ENCODE data around the gene ING3. TPM values are rescaled to one million over a fixed set of nuclear protein-coding genes. Genes with fewer than 3 reads are reported as not detected.

The ING3 gene
- total RNA-seq, 1 experiment from 2014 or later, result 12.6 TPM

DNA sequence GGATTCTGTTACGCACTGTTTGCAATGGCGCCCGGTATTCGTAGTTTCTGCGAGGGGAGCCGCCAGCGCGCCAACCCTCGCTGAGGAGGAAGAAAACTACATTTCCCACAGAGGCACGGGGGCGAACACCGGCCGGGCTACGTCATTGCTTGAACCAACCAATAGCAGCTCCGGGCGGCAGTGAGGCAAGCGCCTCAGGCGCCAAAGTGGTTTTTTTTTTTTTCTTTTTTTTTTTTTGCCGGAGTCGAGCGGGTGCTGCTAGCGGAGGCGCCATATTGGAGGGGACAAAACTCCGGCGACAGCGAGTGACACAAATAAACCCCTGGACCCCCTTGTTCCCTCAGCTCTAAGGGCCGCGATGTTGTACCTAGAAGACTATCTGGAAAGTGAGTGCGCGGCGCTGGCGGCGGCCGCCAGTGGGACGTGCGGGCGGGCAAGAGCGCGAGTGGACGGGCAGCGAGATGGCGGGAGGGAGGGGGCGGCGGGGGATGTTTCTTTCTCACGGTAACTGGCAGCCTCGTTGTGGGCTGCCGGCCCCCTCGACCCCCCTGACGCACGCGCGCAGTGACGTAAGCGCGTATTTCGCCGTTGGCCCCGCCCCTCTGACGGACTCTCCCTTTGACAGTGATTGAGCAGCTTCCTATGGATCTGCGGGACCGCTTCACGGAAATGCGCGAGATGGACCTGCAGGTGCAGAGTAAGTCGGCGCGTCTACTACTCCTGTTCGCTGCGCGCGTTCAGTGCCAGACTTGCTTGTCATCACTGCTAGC is at the start of gene ING3 (continued):
- TF ChIP-seq, protein P1, sequence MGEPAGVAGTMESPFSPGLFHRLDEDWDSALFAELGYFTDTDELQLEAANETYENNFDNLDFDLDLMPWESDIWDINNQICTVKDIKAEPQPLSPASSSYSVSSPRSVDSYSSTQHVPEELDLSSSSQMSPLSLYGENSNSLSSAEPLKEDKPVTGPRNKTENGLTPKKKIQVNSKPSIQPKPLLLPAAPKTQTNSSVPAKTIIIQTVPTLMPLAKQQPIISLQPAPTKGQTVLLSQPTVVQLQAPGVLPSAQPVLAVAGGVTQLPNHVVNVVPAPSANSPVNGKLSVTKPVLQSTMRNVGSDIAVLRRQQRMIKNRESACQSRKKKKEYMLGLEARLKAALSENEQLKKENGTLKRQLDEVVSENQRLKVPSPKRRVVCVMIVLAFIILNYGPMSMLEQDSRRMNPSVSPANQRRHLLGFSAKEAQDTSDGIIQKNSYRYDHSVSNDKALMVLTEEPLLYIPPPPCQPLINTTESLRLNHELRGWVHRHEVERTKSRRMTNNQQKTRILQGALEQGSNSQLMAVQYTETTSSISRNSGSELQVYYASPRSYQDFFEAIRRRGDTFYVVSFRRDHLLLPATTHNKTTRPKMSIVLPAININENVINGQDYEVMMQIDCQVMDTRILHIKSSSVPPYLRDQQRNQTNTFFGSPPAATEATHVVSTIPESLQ (CRISPR knock-in tag; IDR thresholded peaks at IDR 0.05), result no peak
- TF ChIP-seq, protein P2, sequence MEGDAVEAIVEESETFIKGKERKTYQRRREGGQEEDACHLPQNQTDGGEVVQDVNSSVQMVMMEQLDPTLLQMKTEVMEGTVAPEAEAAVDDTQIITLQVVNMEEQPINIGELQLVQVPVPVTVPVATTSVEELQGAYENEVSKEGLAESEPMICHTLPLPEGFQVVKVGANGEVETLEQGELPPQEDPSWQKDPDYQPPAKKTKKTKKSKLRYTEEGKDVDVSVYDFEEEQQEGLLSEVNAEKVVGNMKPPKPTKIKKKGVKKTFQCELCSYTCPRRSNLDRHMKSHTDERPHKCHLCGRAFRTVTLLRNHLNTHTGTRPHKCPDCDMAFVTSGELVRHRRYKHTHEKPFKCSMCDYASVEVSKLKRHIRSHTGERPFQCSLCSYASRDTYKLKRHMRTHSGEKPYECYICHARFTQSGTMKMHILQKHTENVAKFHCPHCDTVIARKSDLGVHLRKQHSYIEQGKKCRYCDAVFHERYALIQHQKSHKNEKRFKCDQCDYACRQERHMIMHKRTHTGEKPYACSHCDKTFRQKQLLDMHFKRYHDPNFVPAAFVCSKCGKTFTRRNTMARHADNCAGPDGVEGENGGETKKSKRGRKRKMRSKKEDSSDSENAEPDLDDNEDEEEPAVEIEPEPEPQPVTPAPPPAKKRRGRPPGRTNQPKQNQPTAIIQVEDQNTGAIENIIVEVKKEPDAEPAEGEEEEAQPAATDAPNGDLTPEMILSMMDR (IDR thresholded peaks at IDR 0.05), result no peak
- TF ChIP-seq, protein P3, sequence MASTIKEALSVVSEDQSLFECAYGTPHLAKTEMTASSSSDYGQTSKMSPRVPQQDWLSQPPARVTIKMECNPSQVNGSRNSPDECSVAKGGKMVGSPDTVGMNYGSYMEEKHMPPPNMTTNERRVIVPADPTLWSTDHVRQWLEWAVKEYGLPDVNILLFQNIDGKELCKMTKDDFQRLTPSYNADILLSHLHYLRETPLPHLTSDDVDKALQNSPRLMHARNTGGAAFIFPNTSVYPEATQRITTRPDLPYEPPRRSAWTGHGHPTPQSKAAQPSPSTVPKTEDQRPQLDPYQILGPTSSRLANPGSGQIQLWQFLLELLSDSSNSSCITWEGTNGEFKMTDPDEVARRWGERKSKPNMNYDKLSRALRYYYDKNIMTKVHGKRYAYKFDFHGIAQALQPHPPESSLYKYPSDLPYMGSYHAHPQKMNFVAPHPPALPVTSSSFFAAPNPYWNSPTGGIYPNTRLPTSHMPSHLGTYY (CRISPR knock-in tag; IDR thresholded peaks at IDR 0.05), result no peak
- TF ChIP-seq CREM (CRISPR knock-in tag; IDR thresholded peaks at IDR 0.05) (peak; percentile 67), CBFB (CRISPR knock-in tag; IDR thresholded peaks at IDR 0.05; ENCODE audit: low read depth) (no peak), TCF7 (CRISPR knock-in tag; IDR thresholded peaks at IDR 0.05; ENCODE audit: low read depth) (no peak), NFYB (CRISPR knock-in tag; conservative IDR thresholded peaks at IDR 0.05; ENCODE audit: low read depth) (peak; percentile 86), MYBL2 (CRISPR knock-in tag; IDR thresholded peaks at IDR 0.05) (peak; percentile 72; the same call in 1 of the 2 replicates), GTF2I (CRISPR knock-in tag; conservative IDR thresholded peaks at IDR 0.05) (no peak)
- TF ChIP-seq, protein P4, sequence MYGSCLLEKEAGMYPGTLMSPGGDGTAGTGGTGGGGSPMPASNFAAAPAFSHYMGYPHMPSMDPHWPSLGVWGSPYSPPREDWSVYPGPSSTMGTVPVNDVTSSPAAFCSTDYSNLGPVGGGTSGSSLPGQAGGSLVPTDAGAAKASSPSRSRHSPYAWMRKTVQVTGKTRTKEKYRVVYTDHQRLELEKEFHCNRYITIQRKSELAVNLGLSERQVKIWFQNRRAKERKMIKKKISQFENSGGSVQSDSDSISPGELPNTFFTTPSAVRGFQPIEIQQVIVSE (CRISPR knock-in tag; IDR thresholded peaks at IDR 0.05; ENCODE audit: borderline replicate concordance), result no peak

DNA sequence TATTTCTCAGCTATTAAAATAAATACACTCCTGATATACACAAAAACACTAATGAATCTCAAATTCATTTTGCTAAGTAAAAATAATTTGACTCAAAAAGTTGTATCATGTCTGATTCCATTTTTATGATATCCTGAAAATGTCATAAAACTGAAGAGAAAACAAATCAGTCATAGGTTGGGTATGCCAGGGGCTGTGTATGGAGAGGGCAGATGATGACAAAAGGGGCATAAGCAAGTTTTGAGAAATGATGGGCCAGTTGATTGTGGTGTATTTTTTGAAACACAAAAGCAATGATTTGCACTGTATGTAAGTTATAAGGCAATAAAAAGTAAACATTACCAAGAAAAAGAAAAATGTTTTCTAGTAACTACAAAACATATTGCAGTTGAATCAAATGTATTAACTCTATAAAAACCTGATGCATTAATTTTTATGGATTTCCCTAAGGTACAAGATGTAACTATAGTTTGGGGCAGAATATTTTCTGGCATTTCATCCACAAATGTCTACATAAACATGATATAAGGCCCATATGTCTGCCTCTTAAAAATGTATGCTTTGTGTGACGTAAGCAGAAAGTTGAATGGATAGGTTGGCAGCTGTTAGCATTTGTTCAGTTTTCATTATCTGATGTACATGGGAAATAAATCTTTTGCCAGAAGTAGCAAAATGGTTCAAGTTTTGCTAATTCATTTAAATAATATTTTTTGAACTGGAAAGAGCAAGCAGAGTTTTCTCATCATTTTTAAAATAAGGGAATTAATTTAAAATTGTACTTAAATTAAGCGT is 35.1 kb upstream of the ING3 start:
- Mint-ChIP-seq H3K27ac (no peak overlapping the region), H3K4me3 (no peak overlapping the region), H3K4me1 (no peaks in the 10 kb centered on the region), H3K9me3 (no peaks in the 10 kb centered on the region), H3K36me3 (no peaks in the 10 kb centered on the region), H3K27me3 (ENCODE audit: low read depth) (no peaks in the 10 kb centered on the region)
- POLR2A ChIA-PET, result no interaction called here
- DNase-seq (ENCODE audit: low spot score) (no peak), ATAC-seq (no peak)
- TF ChIP-seq ZNF232 (CRISPR knock-in tag; IDR thresholded peaks at IDR 0.05), result no peak
- CTCF ChIA-PET, result no interaction called here

DNA sequence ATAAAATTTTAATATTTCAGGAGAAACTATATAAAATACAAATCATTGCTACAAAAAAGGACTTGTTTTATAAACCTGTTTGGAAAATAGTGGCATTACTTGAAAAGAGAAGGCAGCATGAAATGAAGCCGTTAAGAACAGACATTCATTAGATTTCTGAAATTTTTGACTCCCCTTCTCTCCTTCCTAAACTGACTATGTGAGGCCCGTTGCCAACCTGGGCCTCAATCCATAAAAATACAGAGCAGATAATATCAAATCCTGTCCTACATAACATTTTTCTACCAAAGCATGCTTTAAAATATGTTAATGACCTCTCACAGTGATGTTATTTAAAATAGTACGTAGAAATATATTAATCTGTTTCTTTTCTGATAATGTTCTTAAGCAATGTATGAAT is 34.5 kb upstream of the ING3 start:
- Mint-ChIP-seq H3K4me1 (no peaks in the 10 kb centered on the region; the same call in 1 of the 2 replicates), H3K4me3 (no peak overlapping the region), H3K27ac (no peak overlapping the region), H3K36me3 (no peaks in the 10 kb centered on the region), H3K9me3 (no peaks in the 10 kb centered on the region), H3K27me3 (ENCODE audit: low read depth) (no peaks in the 10 kb centered on the region)
- CTCF ChIA-PET, result no interaction called here
- POLR2A ChIA-PET, result no interaction called here
- ATAC-seq, result no peak
- no peak for DNase-seq (ENCODE audit: low spot score)
- TF ChIP-seq CREB1 (CRISPR knock-in tag; IDR thresholded peaks at IDR 0.05), result no peak
- TF ChIP-seq, protein P5, sequence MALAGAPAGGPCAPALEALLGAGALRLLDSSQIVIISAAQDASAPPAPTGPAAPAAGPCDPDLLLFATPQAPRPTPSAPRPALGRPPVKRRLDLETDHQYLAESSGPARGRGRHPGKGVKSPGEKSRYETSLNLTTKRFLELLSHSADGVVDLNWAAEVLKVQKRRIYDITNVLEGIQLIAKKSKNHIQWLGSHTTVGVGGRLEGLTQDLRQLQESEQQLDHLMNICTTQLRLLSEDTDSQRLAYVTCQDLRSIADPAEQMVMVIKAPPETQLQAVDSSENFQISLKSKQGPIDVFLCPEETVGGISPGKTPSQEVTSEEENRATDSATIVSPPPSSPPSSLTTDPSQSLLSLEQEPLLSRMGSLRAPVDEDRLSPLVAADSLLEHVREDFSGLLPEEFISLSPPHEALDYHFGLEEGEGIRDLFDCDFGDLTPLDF (CRISPR knock-in tag; IDR thresholded peaks at IDR 0.05), result no peak
- TF ChIP-seq NR1H2 (CRISPR knock-in tag; IDR thresholded peaks at IDR 0.05), result no peak
- TF ChIP-seq, protein P1 (CRISPR knock-in tag; IDR thresholded peaks at IDR 0.05), result no peak
- no peak for TF ChIP-seq ETV6 (CRISPR knock-in tag; IDR thresholded peaks at IDR 0.05)
- TF ChIP-seq ZBTB21 (CRISPR knock-in tag; IDR thresholded peaks at IDR 0.05; ENCODE audit: borderline replicate concordance), result no peak
- no peak for TF ChIP-seq ZNF263 (CRISPR knock-in tag; IDR thresholded peaks at IDR 0.05; ENCODE audit: low read depth)
- TF ChIP-seq, protein P3 (CRISPR knock-in tag; IDR thresholded peaks at IDR 0.05), result no peak
- TF ChIP-seq TP53 (CRISPR knock-in tag; IDR thresholded peaks at IDR 0.05), result no peak
- TF ChIP-seq CBFB (CRISPR knock-in tag; IDR thresholded peaks at IDR 0.05; ENCODE audit: low read depth), result no peak
- TF ChIP-seq, protein P6, sequence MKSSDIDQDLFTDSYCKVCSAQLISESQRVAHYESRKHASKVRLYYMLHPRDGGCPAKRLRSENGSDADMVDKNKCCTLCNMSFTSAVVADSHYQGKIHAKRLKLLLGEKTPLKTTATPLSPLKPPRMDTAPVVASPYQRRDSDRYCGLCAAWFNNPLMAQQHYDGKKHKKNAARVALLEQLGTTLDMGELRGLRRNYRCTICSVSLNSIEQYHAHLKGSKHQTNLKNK (CRISPR knock-in tag; IDR thresholded peaks at IDR 0.05), result no peak
- no peak for TF ChIP-seq ZNF396 (CRISPR knock-in tag; IDR thresholded peaks at IDR 0.05; ENCODE audit: borderline replicate concordance)
